Lung (tissue), 12 donors: ENCODE data around the gene GABRR3. TPM values are rescaled to one million over a fixed set of nuclear protein-coding genes. Genes with fewer than 3 reads are reported as not detected.

Source experiments
- ATAC-seq: fragments of 200-7000 bp; cut with Tn5 transposase; one replicate; pipeline ENCODE4 v1.9.1; 2020; ENCODE audit warnings: moderate number of reproducible peaks; ENCODE audit not compliant: insufficient read depth, low FRiP score
- DNase-seq, 3 donors: peaks; one replicate each; pipeline ENCODE4 v3.0.0-alpha.2; 2013 to 2017
- H3K27ac ChIP-seq, 2 donors: one replicate each; pipeline ENCODE4 v1.5.1; 2013; ENCODE audit warnings: mild to moderate bottlenecking in 2 of 2, moderate library complexity in 2 of 2, control low read depth in 1 of 2, inconsistent platforms in 1 of 2, low read depth in 1 of 2, low read length in 1 of 2
- H3K27me3 ChIP-seq, 3 donors: one replicate each; pipeline ENCODE4 v1.5.1; 2013; ENCODE audit warnings: low read length in 2 of 3; ENCODE audit not compliant: control insufficient read depth in 3 of 3, insufficient read depth in 3 of 3
- H3K36me3 ChIP-seq, 4 donors: one replicate each; pipeline ENCODE4 v1.5.1; 2013; ENCODE audit warnings: low read length in 4 of 4, mild to moderate bottlenecking in 1 of 4, moderate library complexity in 1 of 4; ENCODE audit not compliant: control insufficient read depth in 4 of 4, insufficient read depth in 4 of 4
- H3K4me1 ChIP-seq, 5 donors: one replicate each; pipeline ENCODE4 v1.5.1; 2013; ENCODE audit warnings: low read length in 5 of 5, mild to moderate bottlenecking in 2 of 5, moderate library complexity in 1 of 5; ENCODE audit not compliant: control insufficient read depth in 5 of 5, insufficient read depth in 5 of 5
- H3K4me3 ChIP-seq: one replicate; pipeline ENCODE4 v1.5.1; 2013; ENCODE audit warnings: mild to moderate bottlenecking, control low read depth, moderate library complexity
- H3K9ac ChIP-seq, 2 donors: one replicate each; pipeline ENCODE4 v1.5.1; 2013; ENCODE audit warnings: low read length in 2 of 2, control low read depth in 1 of 2; ENCODE audit not compliant: insufficient read depth in 1 of 2
- H3K9me3 ChIP-seq, 4 donors: one replicate each; pipeline ENCODE4 v1.5.1; 2013; ENCODE audit warnings: low read length in 3 of 4, mild to moderate bottlenecking in 1 of 4, moderate library complexity in 1 of 4; ENCODE audit not compliant: control insufficient read depth in 4 of 4, insufficient read depth in 3 of 4
- CTCF ChIP-seq: IDR thresholded peaks from 2 replicates; pipeline ENCODE4 v1.5.1; 2012; ENCODE audit warnings: mild to moderate bottlenecking; ENCODE audit errors: control extremely low read depth, extremely low read depth
- WGBS, 2 donors: extraction: QIAGEN DNeasy Blood & Tissue Kit; methylation state at CpG; one replicate each; pipeline ENCODE4 v1.1.7; 2013; 5-methylcytosine and 5-hydroxymethylcytosine counted together
- polyA plus RNA-seq, 2 donors: library from polyadenylated mRNA; stranded (reverse); fragments of 200-250 nt; gene quantifications; one replicate each; pipeline ENCODE4 v1.2.1, GENCODE V29; 2013
- total RNA-seq, 2 donors: library from RNA; depleted of rRNA in 1 of 2; stranded (reverse); fragments of >200 nt in 1 of 2; gene quantifications; one replicate each; pipeline ENCODE4 v1.2.1, GENCODE V29; 2014 to 2021
- donor health status: control.
- donor health status: control.
- donor health status: Bipolar disorder and iron deficiency.
- donor health status: healthy.
- donor health status: DM: yes; HTN: yes; CAD: no.

Gene GABRR3
- total and polyA plus RNA-seq, 4 donors, result 0.09 TPM; not detected in 3

- 79 to 82% methylated on average over 2 of the region's 2 CpGs for WGBS, 2 donors
- no peak for ATAC-seq
- no peak for TF ChIP-seq CTCF
- DNase-seq, result no peak
- Histone ChIP-seq H3K36me3 (no peaks in the 10 kb centered on the region), H3K27me3 (no peaks in the 10 kb centered on the region), H3K9me3 (no peaks in the 10 kb centered on the region), H3K4me1 (peaks cover 0 to 9% (median 0%) of the 10 kb centered on the region in 5 donors), H3K27ac (no peak overlapping the region), H3K9ac (no peak overlapping the region), H3K4me3 (no peak overlapping the region)
Observed at GRCh38 chr3:98005438-98005837, 29.7 kb downstream of the GABRR3 start.

DNA sequence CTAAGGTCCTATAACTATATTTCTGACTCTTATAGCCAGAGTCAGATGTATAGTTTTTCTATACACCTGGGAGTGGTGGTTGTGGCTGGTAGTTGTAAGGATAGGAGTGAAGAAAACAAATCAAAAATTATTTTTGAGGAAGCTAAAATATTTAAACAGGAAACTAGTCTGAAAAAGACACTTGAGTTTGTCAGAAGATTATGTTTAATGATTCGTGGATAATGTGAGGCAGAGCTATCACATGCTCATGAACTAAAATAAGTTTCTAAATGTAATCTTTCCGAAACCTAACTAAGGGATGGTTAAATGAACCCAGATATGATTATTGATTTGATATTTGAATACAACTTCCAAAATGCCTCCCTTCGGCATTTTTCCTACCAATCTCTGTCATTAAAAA is 30.4 kb downstream of the GABRR3 start:
- Histone ChIP-seq H3K4me3 (no peak overlapping the region), H3K36me3 (no peaks in the 10 kb centered on the region), H3K9me3 (no peaks in the 10 kb centered on the region), H3K9ac (no peak overlapping the region), H3K27me3 (no peaks in the 10 kb centered on the region), H3K4me1 (peaks cover 0 to 9% (median 0%) of the 10 kb centered on the region in 5 donors), H3K27ac (no peak overlapping the region)
- DNase-seq (no peak), ATAC-seq (no peak)
- WGBS, 2 donors, result 70 to 76% methylated on average over 3 of the region's 3 CpGs
- no peak for TF ChIP-seq CTCF

GRCh38 chr3:98003306-98003969 is 31.7 kb downstream of the GABRR3 start:
- TF ChIP-seq CTCF, result no peak
- WGBS, 2 donors, result 19 to 41% methylated on average over 2 of the region's 2 CpGs
- H3K27ac ChIP-seq, result no peak overlapping the region
- H3K9ac ChIP-seq, result no peak overlapping the region
- H3K9me3 ChIP-seq, result no peaks in the 10 kb centered on the region
- H3K4me3 ChIP-seq, result no peak overlapping the region
- no peak for ATAC-seq
- no peaks in the 10 kb centered on the region for H3K36me3 ChIP-seq
- no peak for DNase-seq
- no peaks in the 10 kb centered on the region for H3K27me3 ChIP-seq
- H3K4me1 ChIP-seq, result no peaks in the 10 kb centered on the region

DNA sequence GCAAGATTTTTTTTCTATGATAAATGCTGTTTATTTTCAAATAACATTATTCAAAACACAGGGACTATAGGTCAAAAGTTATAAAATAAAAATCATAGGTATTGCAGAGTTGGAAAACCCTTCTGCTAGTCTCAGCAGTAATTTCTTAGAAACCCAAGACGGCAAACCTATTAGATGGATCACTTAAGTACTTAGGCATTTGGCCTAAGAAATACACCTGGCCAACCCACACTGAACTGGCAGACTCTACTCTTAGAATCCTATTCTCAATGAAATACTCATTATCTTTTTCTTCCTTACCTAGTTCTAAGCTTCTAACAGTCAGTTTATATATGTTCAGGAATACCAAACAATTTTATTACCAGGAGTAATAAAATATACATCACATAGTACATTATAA is 32.4 kb downstream of the GABRR3 start:
- Histone ChIP-seq H3K27ac (no peak overlapping the region), H3K4me1 (no peaks in the 10 kb centered on the region), H3K4me3 (no peak overlapping the region), H3K9me3 (no peaks in the 10 kb centered on the region), H3K9ac (no peak overlapping the region), H3K27me3 (no peaks in the 10 kb centered on the region), H3K36me3 (no peaks in the 10 kb centered on the region)
- WGBS, 2 donors, result 98 to 100% methylated on average over 1 of the region's 1 CpG
- ATAC-seq, result no peak
- DNase-seq, result no peak
- no peak for TF ChIP-seq CTCF
